Cardiac muscle cell (in vitro differentiated cells and primary cell): ENCODE measurements around the gene TBC1D30. TPM values are rescaled to one million over a fixed set of nuclear protein-coding genes. Genes with fewer than 3 reads are reported as not detected.

Experiments used
- DNase-seq, 2 donors: peaks; one replicate each; pipeline versions ENCODE4 v3.0.0 to v3.0.0-alpha.2; 2010 to 2017; ENCODE audit warnings: low read depth in 1 of 2, low spot score in 1 of 2
- H3K27ac ChIP-seq: fragments of 200-600 bp; sonication (generic); 2 replicates; pipeline ENCODE4 v1.5.1; 2016
- H3K27me3 ChIP-seq: fragments of 200-600 bp; sonication (generic); 2 replicates; pipeline ENCODE4 v1.6.0; 2016; ENCODE audit warnings: control low read depth
- H3K36me3 ChIP-seq: fragments of 200-600 bp; sonication (generic); 2 replicates; pipeline ENCODE4 v1.5.1; 2016; ENCODE audit warnings: control low read depth
- H3K4me1 ChIP-seq: fragments of 200-600 bp; sonication (generic); 2 replicates; pipeline ENCODE4 v1.8.1; 2017; ENCODE audit warnings: low read depth, mild to moderate bottlenecking, mixed run types
- H3K4me3 ChIP-seq: fragments of 200-600 bp; sonication (generic); 2 replicates; pipeline ENCODE4 v1.5.1; 2016; ENCODE audit warnings: mild to moderate bottlenecking
- H3K9me3 ChIP-seq: fragments of 200-600 bp; sonication (generic); 2 replicates; pipeline ENCODE4 v1.5.1; 2017; ENCODE audit warnings: low read depth, mild to moderate bottlenecking, control low read depth
- polyA plus RNA-seq: library from polyadenylated mRNA; unstranded; fragments of >200 nt; fragmentation: Nextera tagmentation; extraction: Ambion mirVana; gene quantifications from 2 replicates; pipeline ENCODE4 v1.2.1, GENCODE V29; 2016
- total RNA-seq: library from RNA; depleted of rRNA; stranded (reverse); fragments of >200 nt; gene quantifications from 2 replicates; pipeline ENCODE4 v1.2.3, GENCODE V29; 2016
- TF ChIP-seq, protein P1 (sequence below): IDR thresholded peaks from 2 replicates; pipeline ENCODE4 v1.5.1; 2012; ENCODE audit warnings: low read depth, mild to moderate bottlenecking, low read length

Gene TBC1D30
- total and polyA plus RNA-seq, 2 experiments from 2014 or later: 0.57 to 1.2 TPM

DNA sequence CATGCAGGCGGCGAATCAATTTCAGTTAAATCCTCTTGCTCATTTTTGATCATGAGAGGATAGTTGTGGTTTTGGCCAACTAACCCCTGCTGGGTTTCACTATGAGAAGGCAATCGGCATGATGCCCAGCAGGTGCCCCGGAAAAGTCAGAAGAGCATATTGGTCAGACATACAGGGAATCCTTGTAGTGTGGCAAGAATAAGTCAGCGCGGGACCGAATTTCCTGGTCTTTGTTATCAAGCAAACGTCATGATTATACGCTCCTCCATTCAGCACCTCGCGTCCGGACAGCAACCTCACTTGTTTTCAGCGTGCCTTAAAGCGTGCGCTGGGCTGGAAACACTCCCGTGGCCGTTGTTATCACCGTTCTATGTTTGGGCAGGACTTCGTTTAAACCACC is 1.8 kb downstream of the TBC1D30 start:
- peaks cover 10% of the 10 kb centered on the region for H3K4me1 ChIP-seq
- no peak overlapping the region for H3K4me3 ChIP-seq
- H3K36me3 ChIP-seq: no peaks in the 10 kb centered on the region
- H3K9me3 ChIP-seq: no peaks in the 10 kb centered on the region
- H3K27ac ChIP-seq: no peak overlapping the region
- DNase-seq: peak; percentile 76 to 90
- peaks cover 69% of the 10 kb centered on the region for H3K27me3 ChIP-seq
- TF ChIP-seq, protein P1, sequence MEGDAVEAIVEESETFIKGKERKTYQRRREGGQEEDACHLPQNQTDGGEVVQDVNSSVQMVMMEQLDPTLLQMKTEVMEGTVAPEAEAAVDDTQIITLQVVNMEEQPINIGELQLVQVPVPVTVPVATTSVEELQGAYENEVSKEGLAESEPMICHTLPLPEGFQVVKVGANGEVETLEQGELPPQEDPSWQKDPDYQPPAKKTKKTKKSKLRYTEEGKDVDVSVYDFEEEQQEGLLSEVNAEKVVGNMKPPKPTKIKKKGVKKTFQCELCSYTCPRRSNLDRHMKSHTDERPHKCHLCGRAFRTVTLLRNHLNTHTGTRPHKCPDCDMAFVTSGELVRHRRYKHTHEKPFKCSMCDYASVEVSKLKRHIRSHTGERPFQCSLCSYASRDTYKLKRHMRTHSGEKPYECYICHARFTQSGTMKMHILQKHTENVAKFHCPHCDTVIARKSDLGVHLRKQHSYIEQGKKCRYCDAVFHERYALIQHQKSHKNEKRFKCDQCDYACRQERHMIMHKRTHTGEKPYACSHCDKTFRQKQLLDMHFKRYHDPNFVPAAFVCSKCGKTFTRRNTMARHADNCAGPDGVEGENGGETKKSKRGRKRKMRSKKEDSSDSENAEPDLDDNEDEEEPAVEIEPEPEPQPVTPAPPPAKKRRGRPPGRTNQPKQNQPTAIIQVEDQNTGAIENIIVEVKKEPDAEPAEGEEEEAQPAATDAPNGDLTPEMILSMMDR: no peak

DNA sequence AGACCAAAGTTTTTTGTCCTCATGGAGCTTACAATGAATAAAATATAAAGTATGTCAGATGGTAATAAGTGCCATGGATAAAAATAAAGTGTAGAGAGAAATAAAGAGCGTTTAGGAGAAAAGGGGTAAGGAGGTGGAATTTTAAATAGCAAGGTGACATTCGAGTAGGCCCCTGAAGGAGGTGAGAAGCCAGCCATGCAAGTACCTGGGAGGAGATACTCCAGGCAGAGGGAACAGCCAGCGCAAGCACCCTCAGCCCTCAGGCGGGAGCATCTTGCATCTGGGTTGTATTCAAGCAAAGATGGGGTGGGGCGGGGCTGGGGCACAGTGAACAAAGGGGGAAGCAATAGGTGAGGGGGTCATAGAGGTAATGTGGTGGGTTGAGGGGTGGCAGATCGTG is 4.3 kb downstream of the TBC1D30 start:
- Histone ChIP-seq H3K27ac (no peak overlapping the region), H3K36me3 (no peaks in the 10 kb centered on the region), H3K4me3 (no peak overlapping the region), H3K27me3 (peaks cover 64% of the 10 kb centered on the region), H3K9me3 (no peaks in the 10 kb centered on the region), H3K4me1 (peaks cover 10% of the 10 kb centered on the region)
- TF ChIP-seq, protein P1: no peak
- DNase-seq: no peak

DNA sequence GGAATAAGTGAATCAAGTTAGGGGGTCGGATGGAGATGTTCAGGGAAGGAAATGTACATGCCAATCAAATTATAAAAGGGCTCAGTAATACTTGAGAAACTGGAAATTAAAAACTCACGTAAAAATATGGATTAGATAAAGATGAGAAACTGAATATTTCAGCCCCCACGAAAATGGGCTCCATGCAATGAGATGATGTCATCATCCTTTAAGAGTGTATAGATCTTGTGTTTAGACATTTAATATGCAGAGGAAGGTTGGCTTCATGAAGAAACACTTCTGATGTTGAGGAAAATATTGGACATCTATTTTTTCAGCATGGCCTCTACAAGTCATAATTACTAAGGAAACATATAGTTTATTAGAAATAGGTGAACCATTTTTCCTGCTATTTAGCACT is 9.5 kb downstream of the TBC1D30 start:
- TF ChIP-seq, protein P1: no peak
- Histone ChIP-seq H3K27me3 (peaks cover 12% of the 10 kb centered on the region), H3K4me1 (no peaks in the 10 kb centered on the region), H3K4me3 (no peak overlapping the region), H3K9me3 (no peaks in the 10 kb centered on the region), H3K36me3 (no peaks in the 10 kb centered on the region), H3K27ac (no peak overlapping the region)
- no peak for DNase-seq

DNA sequence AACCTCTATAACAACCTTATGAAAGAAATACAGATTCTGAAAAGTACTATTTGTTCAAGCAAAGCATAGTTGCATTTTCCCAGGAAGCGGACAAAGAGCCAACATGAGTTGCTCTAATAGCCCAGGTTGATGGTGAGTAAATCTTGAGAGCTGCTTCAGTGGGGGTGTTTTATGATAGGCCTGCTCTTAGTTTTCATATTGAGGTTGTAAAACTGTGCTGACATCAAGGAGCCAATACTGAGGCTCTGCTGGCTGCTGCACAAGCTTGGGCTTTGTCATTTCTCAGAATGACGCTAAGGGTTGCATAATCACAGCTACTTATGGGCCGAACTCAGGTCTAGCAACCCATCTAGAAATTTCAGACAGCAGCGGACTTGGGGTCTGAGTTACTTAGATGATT is 11.5 kb downstream of the TBC1D30 start:
- no peaks in the 10 kb centered on the region for H3K4me1 ChIP-seq
- no peaks in the 10 kb centered on the region for H3K27me3 ChIP-seq
- TF ChIP-seq, protein P1: no peak
- no peaks in the 10 kb centered on the region for H3K9me3 ChIP-seq
- no peak for DNase-seq
- H3K4me3 ChIP-seq: no peak overlapping the region
- H3K27ac ChIP-seq: no peak overlapping the region
- no peaks in the 10 kb centered on the region for H3K36me3 ChIP-seq

DNA sequence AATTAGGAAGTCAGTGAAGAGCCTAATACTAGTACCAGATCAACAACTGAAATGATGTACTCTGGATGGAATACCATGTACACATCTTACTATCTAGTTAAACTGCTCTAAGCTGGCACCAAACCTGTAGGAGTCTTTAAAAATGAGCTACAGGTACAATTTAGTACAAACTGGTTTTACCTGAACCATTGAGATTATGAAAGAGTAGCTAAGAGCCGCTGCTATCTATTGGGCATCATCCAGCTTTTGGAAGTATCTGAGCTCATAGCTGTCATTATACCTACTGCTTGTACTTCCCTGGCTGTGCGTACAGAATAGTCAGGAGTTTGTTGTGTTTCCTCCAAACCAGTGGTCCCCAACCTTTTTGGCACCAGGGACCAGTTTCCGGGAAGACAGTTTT is 12.4 kb downstream of the TBC1D30 start:
- Histone ChIP-seq H3K27ac (no peak overlapping the region), H3K36me3 (no peaks in the 10 kb centered on the region), H3K4me1 (no peaks in the 10 kb centered on the region), H3K4me3 (no peak overlapping the region), H3K27me3 (no peaks in the 10 kb centered on the region), H3K9me3 (no peaks in the 10 kb centered on the region)
- TF ChIP-seq, protein P1: no peak
- DNase-seq: no peak

DNA sequence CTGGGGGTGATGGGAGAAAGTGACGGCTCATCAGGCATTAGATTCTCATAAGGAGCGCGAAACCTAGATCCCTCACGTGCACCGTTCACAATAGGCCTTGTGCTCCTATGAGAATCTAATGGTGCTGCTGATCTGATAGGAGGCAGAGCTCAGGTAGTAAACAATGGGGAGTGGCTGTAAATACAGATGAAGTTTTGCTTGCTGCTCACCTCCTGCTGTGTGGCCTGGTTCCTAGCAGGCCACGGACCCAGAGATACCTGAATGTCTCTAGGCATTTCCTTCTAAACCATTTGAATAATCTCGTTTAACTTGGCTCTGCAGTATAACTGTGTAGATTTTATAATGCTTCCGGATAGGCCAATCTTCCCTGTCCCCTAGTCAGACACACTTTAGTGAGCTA is 13.0 kb downstream of the TBC1D30 start:
- H3K36me3 ChIP-seq: no peaks in the 10 kb centered on the region
- H3K27me3 ChIP-seq: no peaks in the 10 kb centered on the region
- no peak for DNase-seq
- no peaks in the 10 kb centered on the region for H3K4me1 ChIP-seq
- no peak overlapping the region for H3K4me3 ChIP-seq
- H3K9me3 ChIP-seq: no peaks in the 10 kb centered on the region
- no peak overlapping the region for H3K27ac ChIP-seq
- TF ChIP-seq, protein P1: no peak
